ENCODE data around the gene NHS.

DNA sequence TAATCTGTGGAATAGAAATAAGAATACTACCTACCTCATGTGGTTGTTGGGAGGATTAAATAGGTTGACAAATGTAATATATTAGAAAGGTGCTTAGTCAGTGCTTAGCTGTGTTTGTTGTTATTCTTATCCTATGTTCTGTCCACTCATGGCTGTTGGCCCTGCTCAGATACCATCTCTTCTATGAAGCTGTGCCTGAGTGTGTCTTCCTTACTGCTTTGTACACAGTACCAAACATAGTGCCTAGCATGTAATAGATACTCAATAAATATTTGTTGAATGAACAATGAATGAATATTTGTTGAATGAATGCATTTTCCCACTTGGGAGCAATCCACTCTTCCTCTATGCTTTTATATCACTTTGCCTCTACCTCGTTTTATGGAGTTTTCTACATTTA is 57.2 kb downstream of the NHS start:
- TF ChIP-seq CTCF (IDR thresholded peaks at IDR 0.05) (no peak), POLR2A (IDR thresholded peaks at IDR 0.05) (no peak)

Data from thyroid gland (tissue), 4 donors.